NCI-H345 treated with DMSO at 0.1 percent for 48 hours (cell line): Measurements from ENCODE around the gene PSMB3.
A peak's percentile ranks its signal among the peaks of the same experiment; 100 is the strongest.

Source experiments
- DNase-seq: peaks from one replicate; lab custom pipeline; 2025; ENCODE audit not compliant: unreplicated experiment; lab: John Stamatoyannopoulos, UW

PSMB3 gene

DNA sequence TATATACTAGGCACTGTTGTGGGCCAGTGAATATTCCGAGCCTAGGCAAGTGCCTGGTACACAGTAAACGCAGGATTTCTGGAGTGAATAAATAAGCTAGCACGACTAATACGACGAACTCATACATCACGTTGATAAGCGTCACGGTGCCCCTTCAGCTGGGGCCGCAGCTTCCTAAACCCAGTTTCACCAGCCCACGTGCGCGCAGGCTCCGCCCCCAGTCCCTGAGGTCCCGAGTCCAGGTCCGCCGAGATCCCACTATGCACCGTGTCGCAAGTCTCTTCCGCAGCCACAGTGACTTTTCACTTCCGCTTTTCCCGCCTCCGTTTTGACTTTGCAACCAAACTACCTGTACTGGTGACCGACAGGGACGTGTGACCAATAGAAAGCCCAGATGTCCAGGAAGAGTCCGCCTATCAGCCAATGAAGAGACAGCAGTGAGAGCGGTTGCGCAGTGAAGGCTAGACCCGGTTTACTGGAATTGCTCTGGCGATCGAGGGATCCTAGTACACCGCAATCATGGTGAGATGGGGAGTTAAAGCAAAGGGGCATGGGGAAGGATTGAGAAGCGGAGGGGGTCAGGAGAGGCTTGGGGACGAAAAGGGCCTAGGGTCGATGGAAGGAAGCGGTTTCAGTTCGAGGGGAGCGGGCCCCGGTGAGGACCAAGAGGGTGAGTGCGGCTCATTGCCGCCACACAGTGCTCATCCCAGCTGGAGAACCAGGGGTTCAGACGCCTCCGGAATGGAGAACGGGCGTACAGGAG is at the start of gene PSMB3:
Gene PSMB3 (plus strand): TSS at position 434 of the 763 bp plus-strand sequence. CDS start 86 bp downstream, at position 520.
- DNase-seq: peak; percentile 99

DNA sequence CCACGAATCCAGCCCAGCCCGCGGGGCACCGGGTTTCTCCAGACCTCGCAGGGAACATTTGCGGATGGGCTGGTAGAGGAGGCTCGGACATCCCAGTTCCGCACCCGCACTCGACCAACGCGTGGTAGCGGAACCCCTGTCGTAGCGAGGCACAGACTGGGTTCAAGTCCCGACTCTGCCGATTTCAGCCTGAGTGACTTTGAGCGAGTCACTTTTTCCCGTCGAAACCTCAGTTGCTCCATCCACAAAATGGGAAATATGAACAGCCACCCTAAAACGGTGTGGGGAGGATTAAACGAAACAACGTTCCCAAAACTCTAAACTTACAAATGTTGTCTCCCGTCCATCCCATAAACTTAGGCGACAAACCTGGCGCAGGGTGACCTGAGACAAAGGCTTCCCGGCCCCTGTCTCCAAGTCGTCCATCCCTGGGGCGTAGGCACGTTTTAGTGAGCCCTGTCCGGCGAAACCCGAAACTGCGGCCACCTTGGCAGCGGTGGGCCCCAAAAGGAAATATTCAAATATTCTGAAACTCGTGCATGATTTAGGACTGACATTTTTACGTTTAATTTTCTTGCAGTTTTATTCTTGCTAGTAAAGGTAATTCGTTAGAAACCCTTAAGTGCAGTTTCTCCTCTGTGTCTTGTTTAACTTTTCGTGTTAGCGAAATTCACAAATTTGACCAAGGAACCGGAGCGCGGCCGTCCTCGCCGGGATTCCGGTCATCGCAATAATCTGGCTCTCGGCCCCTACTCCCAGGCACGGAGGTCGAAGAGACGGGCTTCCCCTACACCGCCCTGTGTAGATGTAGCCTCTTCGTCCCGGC is 49.4 kb upstream of the PSMB3 start:
- peak; percentile 11 for DNase-seq

DNA sequence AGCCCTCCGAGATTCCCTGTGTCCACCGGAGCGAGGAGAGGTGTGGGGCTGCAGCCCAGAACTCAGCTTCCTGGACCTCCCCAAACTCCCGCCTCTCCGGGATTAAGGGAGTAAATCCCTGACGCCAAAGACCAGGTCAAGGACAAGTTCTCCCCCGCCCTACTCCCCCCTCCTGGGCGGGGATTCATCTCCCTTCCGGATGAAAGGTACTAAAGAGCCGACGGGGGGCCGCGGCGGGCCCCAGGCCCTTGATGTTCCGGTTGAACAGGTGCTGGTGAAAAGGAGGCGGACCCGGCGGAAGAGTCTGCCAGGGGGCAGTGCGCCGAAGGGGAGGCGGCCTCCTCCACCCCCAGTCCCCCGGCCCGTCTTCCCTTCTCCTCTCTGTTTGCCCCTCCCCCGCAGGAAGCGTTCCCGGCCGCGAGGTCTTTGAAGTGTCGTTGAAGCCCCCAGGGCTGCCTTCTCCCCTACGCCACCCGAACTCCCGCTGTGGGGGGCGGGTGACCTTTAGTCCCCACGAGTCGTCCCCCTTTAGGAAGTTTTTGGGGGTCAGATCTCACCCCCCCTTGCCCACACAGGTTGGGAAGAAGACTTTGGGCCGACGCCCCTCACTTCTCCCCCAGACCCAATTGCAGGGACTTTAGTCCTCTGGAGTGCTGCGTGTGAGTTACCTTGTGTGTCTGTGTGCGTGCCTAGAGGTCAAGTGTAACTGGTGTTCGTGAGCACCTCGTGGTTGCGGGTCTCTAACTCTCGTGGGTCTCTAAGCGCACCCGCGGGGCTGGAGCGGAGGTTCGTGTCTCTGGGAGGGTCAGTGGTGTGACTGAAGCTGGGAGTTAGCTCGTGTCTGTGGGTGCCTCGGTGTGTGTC is 48.6 kb upstream of the PSMB3 start:
- DNase-seq: peak; percentile 81

DNA sequence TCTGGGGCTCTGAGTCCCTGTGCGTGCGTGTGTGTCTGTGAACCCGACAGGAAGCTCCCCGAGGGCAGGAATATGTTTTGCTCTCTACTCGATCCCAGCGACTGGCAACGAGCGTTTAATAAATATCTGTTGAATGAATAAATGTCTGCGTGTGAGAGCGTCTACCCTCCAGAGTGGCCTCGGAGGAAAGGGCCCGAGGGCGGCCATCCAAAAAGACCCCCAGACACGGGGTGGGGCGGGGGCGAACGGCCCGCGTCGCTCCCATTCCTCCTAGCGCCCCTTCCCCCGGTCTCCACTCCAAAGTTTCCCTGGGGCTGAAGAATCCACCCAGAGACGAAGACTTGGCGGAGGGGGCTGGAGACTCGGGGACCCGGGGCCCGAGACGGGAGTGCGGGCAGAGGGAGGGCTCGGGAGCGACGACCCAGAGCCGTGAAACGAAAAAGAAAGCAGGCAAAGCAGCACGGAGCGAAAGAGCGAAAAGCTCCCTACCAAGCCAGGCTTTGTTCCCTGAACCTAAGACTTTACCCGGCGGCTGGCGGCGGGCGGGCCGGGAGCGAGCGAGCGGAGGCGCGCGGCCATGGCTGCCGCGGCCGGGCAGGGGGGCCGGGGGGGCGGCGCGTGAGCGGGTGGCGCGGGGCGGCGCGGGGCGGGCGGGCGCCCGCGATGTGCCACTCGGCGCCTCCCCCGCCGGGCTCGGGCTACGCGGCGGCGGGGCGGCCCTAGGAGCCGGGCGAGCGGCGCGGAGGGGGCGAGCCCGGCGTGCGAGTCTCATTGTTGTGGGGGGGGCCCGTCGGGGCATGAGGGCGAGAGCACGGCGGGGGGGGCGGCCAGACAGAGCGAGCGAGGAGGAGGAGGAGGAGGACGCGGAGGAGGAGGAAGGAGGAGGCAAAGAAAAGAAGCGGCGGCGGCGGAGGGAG is 47.7 kb upstream of the PSMB3 start, which contains the start of gene MLLT6:
Gene MLLT6 (plus strand): TSS at position 668 of the 917 bp plus-strand sequence. CDS start 360 bp downstream, outside the sequence.
- peak; percentile 50 for DNase-seq

DNA sequence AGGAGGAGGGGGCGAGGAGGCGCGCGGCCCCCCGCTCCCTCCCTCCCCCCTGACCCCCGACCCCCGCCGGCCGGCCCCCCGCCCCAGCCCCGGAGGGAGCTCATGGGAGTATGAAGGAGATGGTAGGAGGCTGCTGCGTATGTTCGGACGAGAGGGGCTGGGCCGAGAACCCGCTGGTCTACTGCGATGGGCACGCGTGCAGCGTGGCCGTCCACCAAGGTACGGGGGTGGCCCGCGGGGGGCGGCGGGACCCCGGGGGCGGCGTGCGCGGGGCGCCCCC is 47.1 kb upstream of the PSMB3 start:
- DNase-seq: no peak

DNA sequence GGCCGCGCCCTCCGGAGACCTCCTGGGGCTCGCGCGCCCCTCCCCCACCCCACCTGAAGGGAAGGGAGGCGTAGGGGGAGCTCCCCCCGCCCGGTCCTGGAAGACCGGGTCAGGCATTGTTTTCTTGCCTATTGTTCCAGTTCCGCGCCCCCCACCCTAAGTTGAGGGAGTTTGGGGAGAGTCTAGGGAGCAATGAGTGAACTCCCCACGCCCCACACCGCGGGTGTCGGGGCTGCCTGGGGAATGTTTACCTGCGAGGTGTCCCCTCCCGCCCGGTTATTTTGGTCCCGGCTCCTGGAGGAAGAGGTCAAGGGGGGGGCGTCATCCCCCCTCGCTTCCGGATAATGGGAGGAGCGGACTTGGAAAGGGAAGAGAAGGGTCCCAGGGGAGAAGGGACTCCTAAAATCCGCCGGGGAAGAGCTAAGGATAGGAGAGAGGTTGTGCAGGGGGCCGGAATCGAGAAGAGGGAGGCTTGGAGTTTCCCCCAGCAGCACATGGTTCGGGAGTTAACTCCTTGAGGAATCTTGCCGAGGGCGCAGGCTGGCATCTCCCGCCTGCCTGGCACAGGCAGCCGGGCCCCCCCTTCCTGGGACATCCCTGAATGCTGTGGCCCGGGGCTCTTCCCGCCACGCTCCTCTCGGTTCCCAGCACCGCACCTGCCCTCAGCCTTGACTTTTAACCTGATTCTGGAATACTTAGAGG is 46.6 kb upstream of the PSMB3 start:
- DNase-seq: peak; percentile 4

DNA sequence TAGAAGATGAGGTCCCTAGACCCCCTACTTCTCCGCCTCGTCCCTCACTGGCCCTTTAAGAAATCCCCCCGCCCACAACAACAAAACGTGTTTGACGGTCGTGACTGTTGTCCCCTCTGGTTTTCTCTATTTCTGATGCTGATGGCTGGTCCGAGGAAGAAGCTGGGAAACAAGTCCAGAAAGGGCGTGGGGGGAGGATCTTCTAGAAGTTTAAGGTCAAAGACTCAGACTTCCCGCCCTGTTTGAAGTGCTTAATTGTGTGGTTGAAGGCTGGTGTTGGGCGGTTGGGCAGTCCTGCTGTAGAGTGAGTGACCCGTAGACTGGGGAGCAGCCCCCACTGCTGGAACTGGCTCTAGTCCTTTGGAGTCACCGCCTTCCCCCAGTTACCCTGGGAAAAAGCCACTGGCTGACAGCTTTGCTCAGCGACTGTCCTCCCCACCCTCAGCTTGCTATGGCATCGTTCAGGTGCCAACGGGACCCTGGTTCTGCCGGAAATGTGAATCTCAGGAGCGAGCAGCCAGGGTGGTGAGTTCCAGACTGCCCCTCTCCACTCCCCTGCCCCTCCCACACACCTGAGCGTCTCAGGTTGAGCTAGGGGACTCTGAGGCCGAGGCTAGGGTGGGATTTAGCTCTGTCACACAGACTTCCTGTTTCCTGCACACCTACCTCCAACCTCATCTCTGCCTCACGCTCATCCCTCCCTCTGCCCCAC is 45.9 kb upstream of the PSMB3 start:
- DNase-seq: no peak

DNA sequence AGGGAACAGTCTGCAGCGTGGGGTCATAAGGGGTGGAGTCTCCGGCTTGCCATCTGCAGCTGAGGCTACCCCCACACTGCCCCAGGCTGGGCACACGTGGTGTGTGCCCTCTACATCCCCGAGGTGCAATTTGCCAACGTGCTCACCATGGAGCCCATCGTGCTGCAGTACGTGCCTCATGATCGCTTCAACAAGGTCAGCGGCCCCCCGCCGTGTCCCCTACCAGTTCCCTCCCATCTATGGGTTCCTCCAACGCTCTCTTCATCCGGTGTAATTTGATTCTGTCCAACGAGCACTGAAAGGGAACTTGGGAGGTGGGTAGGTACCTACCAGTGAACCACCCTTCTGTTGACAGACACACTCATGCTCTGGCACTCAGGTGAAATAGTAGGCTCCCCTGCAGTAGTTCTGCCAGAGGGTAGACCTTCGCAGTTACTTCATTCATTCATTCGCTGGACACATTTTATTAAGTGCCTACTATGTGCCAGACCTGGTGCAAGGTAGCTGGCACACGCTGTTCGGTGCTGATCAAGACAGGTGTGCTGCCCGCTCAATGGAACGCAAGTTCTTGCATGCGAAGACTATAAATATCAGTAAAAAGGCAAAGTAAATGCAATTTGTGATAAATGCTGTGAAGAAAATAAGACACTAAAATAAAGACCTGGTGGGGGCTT is 44.7 kb upstream of the PSMB3 start:
- DNase-seq: no peak

DNA sequence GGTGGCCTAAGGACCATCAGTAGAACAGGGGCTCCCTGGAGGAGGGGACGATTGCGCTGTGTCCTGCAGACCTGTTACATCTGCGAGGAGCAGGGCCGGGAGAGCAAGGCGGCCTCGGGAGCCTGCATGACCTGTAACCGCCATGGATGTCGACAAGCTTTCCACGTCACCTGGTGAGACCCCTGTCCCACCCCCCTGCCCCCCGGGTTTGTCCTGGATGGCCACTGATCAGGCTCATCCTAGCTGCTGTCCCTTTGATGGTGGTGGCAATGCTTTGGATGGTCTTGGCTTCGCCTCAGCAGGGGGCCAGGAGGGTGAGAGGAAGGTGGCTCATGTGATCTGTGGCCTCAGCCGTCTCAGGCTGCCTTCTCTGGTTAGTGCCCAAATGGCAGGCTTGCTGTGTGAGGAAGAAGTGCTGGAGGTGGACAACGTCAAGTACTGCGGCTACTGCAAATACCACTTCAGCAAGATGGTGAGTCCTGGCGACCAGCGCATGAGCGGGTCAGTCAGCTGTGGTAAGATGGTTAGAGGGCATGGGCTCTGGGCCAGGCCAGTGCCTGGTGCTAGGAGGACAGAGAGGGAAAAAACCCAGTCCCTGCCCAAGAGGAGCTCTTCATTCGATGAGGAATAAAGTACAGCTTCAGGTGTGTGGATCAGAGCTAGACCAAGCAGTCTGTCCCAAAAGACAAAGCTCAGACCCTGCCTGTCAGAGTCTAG is 43.3 kb upstream of the PSMB3 start:
- DNase-seq: no peak

DNA sequence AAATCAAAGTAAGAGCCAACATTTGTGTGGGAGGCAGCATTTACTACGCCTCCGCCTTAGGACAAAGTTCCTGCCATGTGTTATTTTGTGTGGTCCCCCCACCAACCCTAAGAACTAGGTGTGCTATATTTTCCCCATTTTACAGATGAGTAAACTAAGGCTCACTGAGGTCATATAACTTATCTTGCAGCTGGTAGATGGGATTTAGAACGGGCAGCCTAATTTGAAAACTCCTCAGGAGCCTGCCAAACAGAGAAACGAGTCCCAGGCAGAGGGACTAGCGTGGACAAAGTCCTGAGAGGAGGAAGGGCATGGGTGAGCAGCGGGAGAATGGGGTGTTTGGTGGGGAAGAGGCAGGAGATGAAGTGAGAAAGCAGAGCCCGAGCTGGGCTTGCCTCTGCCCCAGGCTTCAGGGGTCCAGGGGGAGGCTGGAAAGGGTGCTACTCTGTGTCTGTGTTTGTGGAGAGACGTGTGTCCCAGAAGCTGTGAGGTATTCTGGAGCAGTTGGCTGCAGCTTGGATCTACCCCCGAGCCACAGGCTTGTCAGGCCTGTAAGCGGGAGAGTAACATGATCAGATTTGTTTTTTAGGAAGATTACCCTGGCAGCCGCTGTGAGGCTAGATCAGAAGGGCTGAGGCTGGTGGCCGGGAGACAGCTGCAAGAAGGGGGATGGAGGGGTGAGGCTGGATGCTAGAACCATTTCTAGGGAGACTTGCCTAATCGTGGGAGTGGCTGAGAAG is 42.5 kb upstream of the PSMB3 start:
- no peak for DNase-seq

DNA sequence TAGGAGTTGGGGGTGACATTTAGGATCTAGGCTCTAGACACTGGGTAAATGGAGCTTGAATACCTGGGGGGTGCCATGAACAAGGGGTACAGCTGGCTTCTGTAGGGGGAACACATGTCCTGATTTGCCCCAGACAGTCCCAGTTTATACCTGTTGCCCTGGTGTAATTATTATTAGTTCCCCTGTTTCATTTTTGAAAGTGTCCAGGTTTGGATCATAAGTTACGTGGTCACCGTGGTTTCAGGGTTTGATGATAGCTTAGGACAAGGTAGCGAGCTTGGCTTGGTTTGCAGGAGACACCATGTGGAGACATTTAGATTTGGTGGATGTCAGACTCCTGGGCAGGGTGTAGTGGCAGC is 42.0 kb upstream of the PSMB3 start:
- no peak for DNase-seq

DNA sequence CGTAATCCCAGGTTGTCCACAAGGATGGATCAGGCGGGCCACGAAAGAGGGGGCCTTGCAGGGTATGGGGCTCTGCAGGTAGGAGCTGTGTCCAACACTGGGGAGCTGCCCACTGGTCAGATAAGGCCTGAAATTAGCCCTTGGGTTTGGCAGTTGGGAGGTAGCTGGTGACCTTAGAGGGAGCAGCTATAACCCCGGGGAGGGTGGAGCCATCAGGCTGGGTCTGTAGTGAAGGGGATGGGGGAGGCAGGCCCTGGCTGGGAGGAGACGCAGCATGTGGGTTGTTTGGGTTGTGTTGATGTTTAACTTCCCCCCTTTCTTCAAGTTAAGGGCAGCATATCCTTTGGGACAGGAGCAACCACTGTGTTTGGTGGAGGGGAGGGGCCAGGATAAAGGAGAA is 41.6 kb upstream of the PSMB3 start:
- DNase-seq: no peak

DNA sequence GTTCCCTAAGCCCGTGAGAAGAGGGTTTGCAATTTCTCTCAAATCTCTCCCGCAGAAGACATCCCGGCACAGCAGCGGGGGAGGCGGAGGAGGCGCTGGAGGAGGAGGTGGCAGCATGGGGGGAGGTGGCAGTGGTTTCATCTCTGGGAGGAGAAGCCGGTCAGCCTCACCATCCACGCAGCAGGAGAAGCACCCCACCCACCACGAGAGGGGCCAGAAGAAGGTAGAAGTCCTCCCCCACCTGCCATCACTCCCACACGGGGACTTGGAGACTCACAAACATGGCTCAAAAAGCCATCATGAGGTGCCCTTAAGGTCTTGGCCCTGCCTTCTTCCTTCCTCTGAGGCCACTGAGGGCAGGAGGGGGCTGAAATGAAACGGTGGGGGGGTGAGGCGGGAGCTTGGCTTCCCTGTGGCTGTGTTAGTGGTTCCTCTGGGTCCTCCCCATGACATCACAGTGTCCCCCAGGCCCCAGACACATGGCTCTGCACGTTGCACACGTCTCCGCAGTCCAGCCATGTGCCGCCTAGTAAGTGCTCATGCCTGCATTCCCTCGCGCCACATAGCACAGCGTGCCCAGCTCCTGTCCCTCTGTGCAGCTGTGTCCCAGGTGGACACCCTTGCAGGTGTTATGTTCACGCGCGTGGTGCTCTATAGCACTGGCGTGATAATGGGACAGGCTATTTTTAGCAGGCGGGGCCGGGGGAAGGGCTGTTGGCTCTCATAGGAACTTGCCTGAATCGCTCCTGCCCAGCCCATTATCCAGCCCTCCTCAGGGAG is 40.6 kb upstream of the PSMB3 start:
- DNase-seq: no peak

DNA sequence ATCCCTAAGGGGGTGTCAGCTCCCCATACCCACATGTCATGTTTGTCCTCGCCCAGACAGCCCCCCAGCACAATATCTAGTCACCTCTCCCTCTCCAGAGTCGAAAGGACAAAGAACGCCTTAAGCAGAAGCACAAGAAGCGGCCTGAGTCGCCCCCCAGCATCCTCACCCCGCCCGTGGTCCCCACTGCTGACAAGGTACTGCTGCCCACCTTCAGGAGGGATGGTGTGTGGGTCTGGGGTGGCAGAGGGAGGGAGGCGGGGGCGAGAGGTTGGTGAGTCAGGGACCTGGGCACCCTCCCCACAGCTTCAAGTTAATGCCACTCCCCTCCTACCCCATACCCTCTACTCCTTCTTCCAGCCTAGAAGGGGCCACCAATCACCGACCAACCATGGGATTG is 39.9 kb upstream of the PSMB3 start:
- DNase-seq: no peak

DNA sequence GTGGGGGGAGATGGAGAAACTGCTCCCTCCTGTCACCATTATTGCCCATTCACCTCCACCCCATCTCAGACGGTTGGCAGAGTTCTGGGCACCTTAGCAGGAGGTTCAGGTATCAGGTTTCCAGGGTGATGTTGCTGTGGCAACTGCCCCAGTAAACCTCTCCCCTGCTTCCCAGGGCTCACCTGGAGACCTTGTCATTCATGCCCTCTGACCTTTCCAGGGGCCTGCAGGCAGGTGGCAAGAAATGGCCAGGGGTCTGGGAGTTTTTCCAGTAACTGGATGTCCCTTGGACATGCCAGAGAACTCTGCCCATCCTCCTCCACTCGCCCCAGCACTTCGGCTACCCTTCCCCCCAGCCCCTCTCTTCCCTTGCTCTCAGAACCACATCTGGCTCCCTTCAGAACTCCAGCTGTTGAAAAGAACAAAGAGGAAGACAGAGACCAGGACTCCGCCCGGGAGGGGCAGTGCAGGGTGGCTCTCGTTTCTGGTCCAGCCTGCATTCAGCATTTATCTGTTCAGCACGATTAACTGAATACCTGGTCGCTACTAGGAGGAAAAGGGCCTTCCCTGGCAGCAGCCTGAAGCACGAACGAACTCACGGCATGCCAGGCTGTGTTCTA is 39.0 kb upstream of the PSMB3 start:
- DNase-seq: no peak
